ENCODE data around the gene HOXB5. TPM values are rescaled to one million over a fixed set of nuclear protein-coding genes. Genes with fewer than 3 reads are reported as not detected.
A peak's percentile ranks its signal among the peaks of the same experiment; 100 is the strongest.

The HOXB5 gene
- total and polyA plus RNA-seq, 2 of the 4 experiments (the other 2 are of a cell fraction), result 0.54 to 18.0 TPM

DNA sequence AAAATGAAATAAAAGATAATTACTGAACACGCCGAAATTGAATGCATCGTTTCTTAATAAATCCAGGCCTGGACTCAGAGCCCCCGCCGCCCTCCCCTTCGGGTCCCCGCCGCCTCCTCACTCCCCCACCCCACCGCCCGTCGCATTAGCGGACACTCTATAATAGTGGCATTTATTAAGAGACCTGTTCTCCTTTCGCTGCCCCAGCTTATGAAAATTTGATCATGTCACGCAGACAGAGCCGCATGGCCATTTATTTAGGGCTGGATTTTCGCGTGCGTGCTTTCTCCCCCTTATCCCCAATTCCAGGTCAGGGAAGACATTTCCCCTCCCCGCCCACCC is 42.4 kb downstream of the HOXB5 start:
- ATAC-seq (ENCODE audit: low read depth) (no peak), DNase-seq (peak; percentile 42)
- H3K4me1 ChIP-seq (ENCODE audit: control insufficient read depth, insufficient read depth, low read length), result peaks cover 42% of the 10 kb centered on the region
- H2BK120ac ChIP-seq (ENCODE audit: low read depth, low read length), result peak overlapping the region; percentile 89
- peak overlapping the region; percentile 66 for H2AK9ac ChIP-seq (replicated peaks; ENCODE audit: low read depth, low read length, poor library complexity)
- peaks cover 4 to 16% of the 10 kb centered on the region in 2 experiments; a peak in 2 of 4 replicates for H3K79me1 ChIP-seq (ENCODE audit: low read depth in 1 of 2, low read length in 2 of 2)
- intact Hi-C loops (cut with micrococcal nuclease) (no loop called here), dilution Hi-C loops (cut with HindIII; ENCODE audit: low sequenced_read_pairs, unreplicated experiment) (no loop called here), in situ Hi-C loops (cut with MboI; ENCODE audit: low sequenced_read_pairs) (no loop called here)
- ChIA-PET POLR2A (ENCODE audit: unreplicated experiment) (no interaction called here), CTCF (no interaction called here)
- WGBS, 2 experiments (ENCODE audit: extremely low coverage in 2 of 2, insufficient read length in 1 of 2), result no CpG with 5 or more reads among the region's 19 CpGs
- H3K27me3 ChIP-seq (ENCODE audit: control insufficient read depth, insufficient read depth, low read length), result no peaks in the 10 kb centered on the region
- peak overlapping the region; percentile 91 for H3K23ac ChIP-seq (ENCODE audit: low read depth, low read length)
- H3K14ac ChIP-seq (replicated peaks; ENCODE audit: low read depth, low read length), result peak overlapping the region; percentile 83
- no TSS peak for BruUV-seq (replicated peaks)
- H3K4me2 ChIP-seq (ENCODE audit: low read depth, low read length), result peak overlapping the region; percentile 68
- H2BK15ac ChIP-seq (ENCODE audit: low read depth, low read length), result no peak overlapping the region; the same call in 2 of the 3 replicates
- H4K91ac ChIP-seq (ENCODE audit: insufficient read depth, low read depth, low read length), result peak overlapping the region; percentile 88
- peak overlapping the region; percentile 76 to 89; a peak in 3 of 4 replicates for H4K8ac ChIP-seq (ENCODE audit: low read depth in 2 of 2, low read length in 2 of 2)
- H2BK5ac ChIP-seq (ENCODE audit: low read depth, low read length, poor library complexity, severe bottlenecking), result peak overlapping the region; percentile 93
- no peaks in the 10 kb centered on the region for H3K9me1 ChIP-seq (ENCODE audit: insufficient read depth, low read length)
- peak overlapping the region; percentile 9; the same call in 1 of the 2 replicates for H4K5ac ChIP-seq (ENCODE audit: low read depth, low read length)
- H2BK20ac ChIP-seq (ENCODE audit: low read depth, low read length), result peak overlapping the region; percentile 26; the same call in 1 of the 2 replicates
- H2AK5ac ChIP-seq (ENCODE audit: low read depth, low read length), result peak overlapping the region; percentile 59
- peak overlapping the region; percentile 73 for H3K9ac ChIP-seq (ENCODE audit: low read depth, low read length)
- H3K27ac ChIP-seq (ENCODE audit: insufficient read depth, low read length), result peak overlapping the region; percentile 96
- no peak overlapping the region for H2AFZ ChIP-seq (replicated peaks; ENCODE audit: low read length, poor library complexity)
- peak overlapping the region; percentile 40 for H3K18ac ChIP-seq (ENCODE audit: low read depth, low read length)
- H3K4me3 ChIP-seq (ENCODE audit: insufficient read depth, low read depth, low read length), result no peak overlapping the region
- H4K20me1 ChIP-seq (ENCODE audit: insufficient read depth, low read length), result no peaks in the 10 kb centered on the region
- H3K56ac ChIP-seq (ENCODE audit: extremely low read depth, insufficient read depth, low read length), result 0 out of 2 replicates have a peak overlapping the region, but pooled peaks have one; percentile 73
- no peak for TF ChIP-seq CEBPB (IDR thresholded peaks at IDR 0.05; ENCODE audit: low read depth, low read length)
- no peak for TF ChIP-seq SMC3 (IDR thresholded peaks at IDR 0.05; ENCODE audit: low read depth, low read length)
- TF ChIP-seq MXI1 (IDR thresholded peaks at IDR 0.05; ENCODE audit: borderline replicate concordance, low read depth, low read length), result no peak
- no peak for TF ChIP-seq FOS (IDR thresholded peaks at IDR 0.05; ENCODE audit: low read depth, low read length)
- no peak for TF ChIP-seq RCOR1 (IDR thresholded peaks at IDR 0.05; ENCODE audit: insufficient replicate concordance, low read length)
- no peak for TF ChIP-seq ELK1 (IDR thresholded peaks at IDR 0.05; ENCODE audit: borderline replicate concordance, low read depth, low read length)
- TF ChIP-seq POLR2A (IDR thresholded peaks at IDR 0.05; ENCODE audit: low read depth, low read length), result no peak
- no peak for TF ChIP-seq NFE2L2 (IDR thresholded peaks at IDR 0.05; ENCODE audit: low read depth, low read length)
- no peak for TF ChIP-seq USF2 (IDR thresholded peaks at IDR 0.05; ENCODE audit: low read depth, low read length)
- TF ChIP-seq, protein P1, sequence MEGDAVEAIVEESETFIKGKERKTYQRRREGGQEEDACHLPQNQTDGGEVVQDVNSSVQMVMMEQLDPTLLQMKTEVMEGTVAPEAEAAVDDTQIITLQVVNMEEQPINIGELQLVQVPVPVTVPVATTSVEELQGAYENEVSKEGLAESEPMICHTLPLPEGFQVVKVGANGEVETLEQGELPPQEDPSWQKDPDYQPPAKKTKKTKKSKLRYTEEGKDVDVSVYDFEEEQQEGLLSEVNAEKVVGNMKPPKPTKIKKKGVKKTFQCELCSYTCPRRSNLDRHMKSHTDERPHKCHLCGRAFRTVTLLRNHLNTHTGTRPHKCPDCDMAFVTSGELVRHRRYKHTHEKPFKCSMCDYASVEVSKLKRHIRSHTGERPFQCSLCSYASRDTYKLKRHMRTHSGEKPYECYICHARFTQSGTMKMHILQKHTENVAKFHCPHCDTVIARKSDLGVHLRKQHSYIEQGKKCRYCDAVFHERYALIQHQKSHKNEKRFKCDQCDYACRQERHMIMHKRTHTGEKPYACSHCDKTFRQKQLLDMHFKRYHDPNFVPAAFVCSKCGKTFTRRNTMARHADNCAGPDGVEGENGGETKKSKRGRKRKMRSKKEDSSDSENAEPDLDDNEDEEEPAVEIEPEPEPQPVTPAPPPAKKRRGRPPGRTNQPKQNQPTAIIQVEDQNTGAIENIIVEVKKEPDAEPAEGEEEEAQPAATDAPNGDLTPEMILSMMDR (conservative IDR thresholded peaks at IDR 0.05; ENCODE audit: low read depth, low read length), result no peak
- TF ChIP-seq BHLHE40 (IDR thresholded peaks at IDR 0.05; ENCODE audit: low read depth, low read length), result no peak
- TF ChIP-seq MAFK (IDR thresholded peaks at IDR 0.05; ENCODE audit: low read depth, low read length), result no peak
- no peak for TF ChIP-seq CHD1 (IDR thresholded peaks at IDR 0.05; ENCODE audit: low read depth, low read length)
- no peak for TF ChIP-seq RFX5 (IDR thresholded peaks at IDR 0.05; ENCODE audit: low read depth, low read length)
- no peak for TF ChIP-seq RAD21 (IDR thresholded peaks at IDR 0.05; ENCODE audit: low read length)
- no peak for TF ChIP-seq MAZ (IDR thresholded peaks at IDR 0.05; ENCODE audit: borderline replicate concordance, low read depth, low read length)
- H3K9me3 ChIP-seq (ENCODE audit: control insufficient read depth, insufficient read depth, low read length), result no peaks in the 10 kb centered on the region
- peaks cover 33% of the 10 kb centered on the region for H3K36me3 ChIP-seq (ENCODE audit: control insufficient read depth, insufficient read depth, low read length)
- H3K4ac ChIP-seq (ENCODE audit: low read depth, low read length), result peak overlapping the region; percentile 94
